ENCODE data around the gene UTP14C. TPM values are rescaled to one million over a fixed set of nuclear protein-coding genes. Genes with fewer than 3 reads are reported as not detected.

UTP14C gene
- total RNA-seq, 1 experiment from 2014 or later, result 19.8 TPM

- Histone ChIP-seq H4K8ac (replicated peaks; ENCODE audit: insufficient read length, low read depth, low read length) (no peak overlapping the region), H3K79me2 (ENCODE audit: insufficient read depth, low read length) (no peaks in the 10 kb centered on the region)
- no CpG with 5 or more reads among the region's 3 CpGs for WGBS (ENCODE audit: extremely low coverage, insufficient read length, low lambda C conversion rate)
Observed at GRCh38 chr13:52047463-52047862, 23.0 kb downstream of the UTP14C start.

More at GRCh38 chr13:52047463-52047862, 23.0 kb downstream of the UTP14C start:
- Histone ChIP-seq H2BK20ac (ENCODE audit: low read depth, low read length, poor library complexity, severe bottlenecking) (no peak overlapping the region), H4K5ac (ENCODE audit: insufficient read length, low read depth, low read length) (no peak overlapping the region), H4K91ac (ENCODE audit: insufficient read length, low read depth, low read length) (no peak overlapping the region), H4K20me1 (ENCODE audit: control insufficient read depth, insufficient read depth, insufficient read length) (no peaks in the 10 kb centered on the region), H3K27me3 (ENCODE audit: insufficient read depth, low read length) (no peaks in the 10 kb centered on the region), H3T11ph (ENCODE audit: low read length) (no peak overlapping the region), H2AFZ (ENCODE audit: low read length) (no peak overlapping the region), H3K23me2 (ENCODE audit: insufficient read length, low read depth, low read length, poor library complexity, severe bottlenecking) (no peaks in the 10 kb centered on the region), H3K4me2 (ENCODE audit: insufficient read depth, insufficient read length, low read length) (no peak overlapping the region), H3K18ac (ENCODE audit: insufficient read length, low read depth, low read length) (no peak overlapping the region), H3K9ac (ENCODE audit: extremely low read depth, insufficient read length, low read length) (no peak overlapping the region), H2AK5ac (ENCODE audit: insufficient read length, low read length) (no peak overlapping the region), H3K4me1 (ENCODE audit: insufficient read depth, low read length) (no peaks in the 10 kb centered on the region), H3K4ac (ENCODE audit: low read depth, low read length) (no peak overlapping the region), H3K56ac (ENCODE audit: insufficient read length, low read depth, low read length) (no peak overlapping the region), H3K9me3 (ENCODE audit: control insufficient read depth, low read depth, low read length) (no peaks in the 10 kb centered on the region), H2BK15ac (ENCODE audit: low read depth, low read length) (no peak overlapping the region), H2BK5ac (ENCODE audit: insufficient read length, low read length) (no peak overlapping the region), H3K14ac (ENCODE audit: insufficient read depth, low read length) (no peak overlapping the region), H3K23ac (ENCODE audit: insufficient read length, low read depth, low read length) (no peak overlapping the region), H2BK120ac (ENCODE audit: low read depth, low read length, poor library complexity, severe bottlenecking) (no peak overlapping the region), H3K27ac (ENCODE audit: insufficient read length, low read depth, low read length) (no peak overlapping the region), H2BK12ac (ENCODE audit: insufficient read length, low read depth, low read length) (no peak overlapping the region), H3K79me1 (ENCODE audit: insufficient read depth, low read depth, low read length, poor library complexity, severe bottlenecking) (no peaks in the 10 kb centered on the region)
- no peaks in the 10 kb centered on the region; a peak in 1 of 5 replicates for H3K9me3 Mint-ChIP-seq
- H3K27me3 Mint-ChIP-seq (ENCODE audit: low read depth), result no peaks in the 10 kb centered on the region
- no peaks in the 10 kb centered on the region for H3K36me3 Mint-ChIP-seq (ENCODE audit: insufficient read depth in 1 of 3, low read depth in 3 of 3)
- H3K4me1 Mint-ChIP-seq, result peaks cover 14% of the 10 kb centered on the region in 2 experiments
- H3K4me3 Mint-ChIP-seq, result no peak overlapping the region
- no peak for DNase-seq
- H3K27ac Mint-ChIP-seq, result no peak overlapping the region
- TF ChIP-seq CTCF (conservative IDR thresholded peaks at IDR 0.05), result no peak
